HepG2 (cell line): ENCODE measurements around the gene ABCB9.

Experiments
- NCOR1 ChIP-seq: fragments of 200-600 bp; sonication (generic); IDR thresholded peaks from 2 replicates; pipeline ENCODE4 v1.7.0; 2017; ENCODE audit warnings: antibody characterized with exemption, low read length, borderline replicate concordance
- TCF7 ChIP-seq: sonication (generic); IDR thresholded peaks from 2 replicates; pipeline ENCODE4 v1.6.1; 2016; ENCODE audit warnings: antibody characterized with exemption, low read depth
- TRIM22 ChIP-seq: fragments of 450-650 bp; IDR thresholded peaks from 2 replicates; pipeline ENCODE4 v1.6.1; 2017

GRCh38 chr12:122986258-122986871, 20.1 kb upstream of the ABCB9 start:
- no peak for TF ChIP-seq TCF7
- TF ChIP-seq NCOR1: no peak
- no peak for TF ChIP-seq TRIM22
